Measurements from ENCODE around the gene FOXK2. TPM values are rescaled to one million over a fixed set of nuclear protein-coding genes. Genes with fewer than 3 reads are reported as not detected.

The FOXK2 gene
- total RNA-seq, 1 experiment from 2014 or later = 57.7 TPM

- TF ChIP-seq USF1 (CRISPR knock-in tag; IDR thresholded peaks at IDR 0.05) (no peak), NR1H2 (CRISPR knock-in tag; IDR thresholded peaks at IDR 0.05) (no peak), ZNF671 (CRISPR knock-in tag; IDR thresholded peaks at IDR 0.05) (no peak)
Observed at GRCh38 chr17:82599674-82600661, 80.4 kb downstream of the FOXK2 start (continued).

- DNase-seq (ENCODE audit: low spot score) (no peak), ATAC-seq (no peak)
- CTCF ChIA-PET = no interaction called here
- H3K4me1 Mint-ChIP-seq = peaks cover 15% of the 10 kb centered on the region
- peaks cover 68% of the 10 kb centered on the region for H3K36me3 Mint-ChIP-seq
- no peak overlapping the region for H3K4me3 Mint-ChIP-seq
- no peak overlapping the region for H3K27ac Mint-ChIP-seq
- POLR2A ChIA-PET = no interaction called here
- no peak for TF ChIP-seq ETV6 (CRISPR knock-in tag; IDR thresholded peaks at IDR 0.05)
- no peak for TF ChIP-seq USF1 (CRISPR knock-in tag; IDR thresholded peaks at IDR 0.05)
- TF ChIP-seq ZNF219 (CRISPR knock-in tag; IDR thresholded peaks at IDR 0.05; ENCODE audit: borderline replicate concordance) = no peak
- no peak for TF ChIP-seq MAX (CRISPR knock-in tag; IDR thresholded peaks at IDR 0.05)
- TF ChIP-seq MLX (CRISPR knock-in tag; IDR thresholded peaks at IDR 0.05) = no peak
- TF ChIP-seq ZBTB43 (CRISPR knock-in tag; IDR thresholded peaks at IDR 0.05) = no peak
- no peak for TF ChIP-seq E2F4 (CRISPR knock-in tag; IDR thresholded peaks at IDR 0.05; ENCODE audit: borderline replicate concordance, low read depth)
- no peak for TF ChIP-seq MYBL2 (CRISPR knock-in tag; IDR thresholded peaks at IDR 0.05)
- TF ChIP-seq JUN (CRISPR knock-in tag; IDR thresholded peaks at IDR 0.05) = no peak
- no peak for TF ChIP-seq TEAD1 (CRISPR knock-in tag; IDR thresholded peaks at IDR 0.05)
- no peaks in the 10 kb centered on the region for H3K9me3 Mint-ChIP-seq
- no peaks in the 10 kb centered on the region for H3K27me3 Mint-ChIP-seq (ENCODE audit: low read depth)
Observed at GRCh38 chr17:82600731-82601446, 81.4 kb downstream of the FOXK2 start.

- H3K27ac Mint-ChIP-seq = 0 out of 2 replicates have a peak overlapping the region, but pooled peaks have one; percentile 54
- ChIA-PET CTCF (no interaction called here), POLR2A (no interaction called here)
- no peaks in the 10 kb centered on the region for H3K9me3 Mint-ChIP-seq
- no peak for ATAC-seq
- no peak overlapping the region for H3K4me3 Mint-ChIP-seq
- H3K36me3 Mint-ChIP-seq = peaks cover 68% of the 10 kb centered on the region
- no peak for DNase-seq (ENCODE audit: low spot score)
- H3K27me3 Mint-ChIP-seq (ENCODE audit: low read depth) = no peaks in the 10 kb centered on the region
- H3K4me1 Mint-ChIP-seq = peaks cover 15% of the 10 kb centered on the region
- TF ChIP-seq E2F1 (CRISPR knock-in tag; IDR thresholded peaks at IDR 0.05) (no peak), JUN (CRISPR knock-in tag; IDR thresholded peaks at IDR 0.05) (no peak), PRDM15 (CRISPR knock-in tag; IDR thresholded peaks at IDR 0.05) (no peak), ZNF425 (CRISPR knock-in tag; conservative IDR thresholded peaks at IDR 0.05) (no peak), CBFB (CRISPR knock-in tag; IDR thresholded peaks at IDR 0.05; ENCODE audit: low read depth) (no peak)
Observed at GRCh38 chr17:82601447-82602000, 82.0 kb downstream of the FOXK2 start.

Data from WTC11 (cell line).